Hepatocyte (in vitro differentiated cells): ENCODE results near the gene IDI1. TPM values are rescaled to one million over a fixed set of nuclear protein-coding genes. Genes with fewer than 3 reads are reported as not detected.
A peak's percentile ranks its signal among the peaks of the same experiment; 100 is the strongest.

Experiments used
- DNase-seq: peaks from one replicate; pipeline ENCODE4 v3.0.0-alpha.2; 2016; ENCODE audit warnings: low spot score
- H2AFZ ChIP-seq: fragments of 200-600 bp; sonication (generic); 2 replicates; pipeline ENCODE4 v1.6.0; 2016; ENCODE audit warnings: antibody characterized with exemption, mild to moderate bottlenecking
- H3K27ac ChIP-seq: fragments of 200-600 bp; sonication (generic); 2 replicates; pipeline ENCODE4 v1.5.1; 2016; ENCODE audit warnings: mild to moderate bottlenecking
- H3K27me3 ChIP-seq: fragments of 200-600 bp; sonication (generic); 2 replicates; pipeline ENCODE4 v1.6.1; 2016
- H3K36me3 ChIP-seq: fragments of 200-600 bp; sonication (generic); replicated peaks from 2 replicates; pipeline ENCODE4 v1.5.1; 2016; ENCODE audit warnings: low read depth; ENCODE audit not compliant: insufficient read depth
- H3K4me1 ChIP-seq: fragments of 200-600 bp; sonication (generic); 2 replicates; pipeline ENCODE4 v1.5.1; 2016; ENCODE audit warnings: mild to moderate bottlenecking, moderate library complexity; ENCODE audit not compliant: insufficient read depth
- H3K4me2 ChIP-seq: fragments of 200-600 bp; sonication (generic); 2 replicates; pipeline ENCODE4 v1.6.0; 2016
- H3K4me3 ChIP-seq: fragments of 200-600 bp; sonication (generic); 2 replicates; pipeline ENCODE4 v1.5.1; 2016; ENCODE audit warnings: mild to moderate bottlenecking
- H3K79me2 ChIP-seq: fragments of 200-600 bp; sonication (generic); 2 replicates; pipeline ENCODE4 v1.6.0; 2017; ENCODE audit warnings: mild to moderate bottlenecking
- H3K9me2 ChIP-seq: fragments of 200-600 bp; sonication (generic); replicated peaks from 2 replicates; pipeline ENCODE4 v1.6.0; 2017; ENCODE audit warnings: mild to moderate bottlenecking; ENCODE audit not compliant: insufficient read depth
- H3K9me3 ChIP-seq: fragments of 200-600 bp; sonication (generic); 2 replicates; pipeline ENCODE4 v1.5.1; 2016; ENCODE audit warnings: low read depth, mild to moderate bottlenecking
- H4K20me1 ChIP-seq: fragments of 200-600 bp; sonication (generic); 2 replicates; pipeline ENCODE4 v1.6.0; 2016; ENCODE audit warnings: mild to moderate bottlenecking; ENCODE audit not compliant: insufficient read depth, poor library complexity, severe bottlenecking
- CTCF ChIP-seq: fragments of 200-600 bp; sonication (generic); IDR thresholded peaks from 2 replicates; pipeline ENCODE4 v1.5.1; 2016; ENCODE audit warnings: antibody characterized with exemption, mild to moderate bottlenecking; ENCODE audit not compliant: poor library complexity
- EZH2 ChIP-seq: fragments of 200-600 bp; sonication (generic); IDR thresholded peaks from 2 replicates; pipeline ENCODE4 v1.6.1; 2016; ENCODE audit warnings: antibody characterized with exemption, mild to moderate bottlenecking, borderline replicate concordance
- EZH2phosphoT487 ChIP-seq: fragments of 200-600 bp; sonication (generic); IDR thresholded peaks from one replicate; pipeline ENCODE4 v1.6.1; 2018; ENCODE audit warnings: antibody characterized with exemption, mild to moderate bottlenecking, low read depth, moderate library complexity; ENCODE audit not compliant: unreplicated experiment, severe bottlenecking
- WGBS: methylation state at CpG from one replicate; pipeline ENCODE4 v1.1.6; 2016; ENCODE audit warnings: low lambda C conversion rate; ENCODE audit errors: missing lambda C conversion rate; 5-methylcytosine and 5-hydroxymethylcytosine counted together
- polyA plus RNA-seq: library from polyadenylated mRNA; unstranded; fragments of >200 nt; fragmentation: Nextera tagmentation; extraction: Ambion mirVana; gene quantifications from 2 replicates; pipeline ENCODE4 v1.2.1, GENCODE V29; 2016
- total RNA-seq: library from RNA; depleted of rRNA; stranded (reverse); fragments of >200 nt; gene quantifications from 2 replicates; pipeline ENCODE4 v1.2.3, GENCODE V29; 2014

Gene IDI1
- total and polyA plus RNA-seq, 2 experiments from 2014 or later = 228 to 303 TPM

GRCh38 chr10:1058017-1058416 is 9.1 kb upstream of the IDI1 start:
- H3K27ac ChIP-seq = no peak overlapping the region

GRCh38 chr10:1057106-1057657 is 8.3 kb upstream of the IDI1 start:
- no peaks in the 10 kb centered on the region for H3K27me3 ChIP-seq
- peaks cover 13% of the 10 kb centered on the region for H4K20me1 ChIP-seq
- DNase-seq = no peak
- WGBS = under 1% methylated on average over 21 of the region's 26 CpGs
- H2AFZ ChIP-seq = peak overlapping the region; percentile 60
- H3K36me3 ChIP-seq = no peaks in the 10 kb centered on the region
- no peaks in the 10 kb centered on the region for H3K9me2 ChIP-seq
- peak overlapping the region; percentile 99 for H3K4me3 ChIP-seq
- peaks cover 25% of the 10 kb centered on the region for H3K4me1 ChIP-seq
- peaks cover 94% of the 10 kb centered on the region for H3K79me2 ChIP-seq
- H3K27ac ChIP-seq = peak overlapping the region; percentile 100
- no peak for TF ChIP-seq EZH2phosphoT487
- H3K9me3 ChIP-seq = no peaks in the 10 kb centered on the region
- peak overlapping the region; percentile 92 for H3K4me2 ChIP-seq

More at GRCh38 chr10:1058017-1058416, 9.1 kb upstream of the IDI1 start:
- Histone ChIP-seq H3K4me2 (peak overlapping the region; percentile 92), H2AFZ (no peak overlapping the region), H3K27me3 (no peaks in the 10 kb centered on the region), H3K9me3 (no peaks in the 10 kb centered on the region), H3K4me3 (no peak overlapping the region), H3K79me2 (peaks cover 91% of the 10 kb centered on the region), H3K9me2 (no peaks in the 10 kb centered on the region), H3K36me3 (no peaks in the 10 kb centered on the region), H4K20me1 (peaks cover 7% of the 10 kb centered on the region), H3K4me1 (peaks cover 25% of the 10 kb centered on the region)
- WGBS = 85% methylated on average over 7 of the region's 7 CpGs
- TF ChIP-seq EZH2phosphoT487 (no peak), EZH2 (no peak), CTCF (no peak)
- no peak for DNase-seq

- no peaks in the 10 kb centered on the region for H3K9me3 ChIP-seq
- H2AFZ ChIP-seq = peak within 1 kb of the TSS; percentile 60
- peaks cover 94% of the 10 kb centered on the region for H3K79me2 ChIP-seq
- peaks cover 15% of the 10 kb centered on the region for H4K20me1 ChIP-seq
- DNase-seq = peak; percentile 92
- WGBS = under 1% methylated on average over 69 of the region's 87 CpGs
- peaks cover 28% of the 10 kb centered on the region for H3K4me1 ChIP-seq
- H3K36me3 ChIP-seq = no peaks in the 10 kb centered on the region
- no peaks in the 10 kb centered on the region for H3K27me3 ChIP-seq
- H3K4me2 ChIP-seq = peak within 1 kb of the TSS; percentile 92
- no peaks in the 10 kb centered on the region for H3K9me2 ChIP-seq
- peak within 1 kb of the TSS; percentile 99 for H3K4me3 ChIP-seq
- TF ChIP-seq EZH2phosphoT487 (no peak), EZH2 (no peak), CTCF (no peak)
- H3K27ac ChIP-seq = peak within 1 kb of the TSS; percentile 100
Measured at GRCh38 chr10:1056326-1057105, 7.6 kb upstream of the IDI1 start, which contains the start of gene WDR37. Gene WDR37, plus strand, starts transcription at chr10:1056385. Its CDS starts 15,771 bp downstream, at chr10:1072156.

GRCh38 chr10:1054684-1055083 is 5.8 kb upstream of the IDI1 start:
- Histone ChIP-seq H2AFZ (no peak overlapping the region), H3K4me2 (peak overlapping the region; percentile 86), H3K27ac (no peak overlapping the region), H3K9me2 (no peaks in the 10 kb centered on the region), H3K36me3 (no peaks in the 10 kb centered on the region), H4K20me1 (peaks cover 23% of the 10 kb centered on the region), H3K9me3 (no peaks in the 10 kb centered on the region), H3K79me2 (peaks cover 93% of the 10 kb centered on the region), H3K4me1 (peaks cover 37% of the 10 kb centered on the region), H3K4me3 (peak overlapping the region; percentile 99), H3K27me3 (no peaks in the 10 kb centered on the region)
- no peak for DNase-seq
- 60% methylated on average over 6 of the region's 6 CpGs for WGBS
- TF ChIP-seq EZH2 (no peak), EZH2phosphoT487 (no peak), CTCF (no peak)
